ENCODE data around the gene LILRB3. TPM values are rescaled to one million over a fixed set of nuclear protein-coding genes. Genes with fewer than 3 reads are reported as not detected.

LILRB3 gene
- total RNA-seq, 3 donors from 2014 or later: 1.6 to 28.3 (median 11.5) TPM

- H3K27me3 ChIP-seq: peaks cover 0 to 4% of the 10 kb centered on the region in 2 donors
- H3K4me3 ChIP-seq: no peak overlapping the region
- no peak overlapping the region for H3K27ac ChIP-seq
- intact Hi-C loops (cut with DNase I; ENCODE audit: low total_unique reads): no loop called here
- no peaks in the 10 kb centered on the region for H3K9me3 ChIP-seq
- H3K4me1 ChIP-seq: no peaks in the 10 kb centered on the region
- H3K36me3 ChIP-seq: no peaks in the 10 kb centered on the region
- no peak for DNase-seq (ENCODE audit: low spot score in 2 of 2)
- TF ChIP-seq POLR2A (IDR thresholded peaks at IDR 0.05) (no peak), POLR2AphosphoS5 (IDR thresholded peaks at IDR 0.05) (no peak), CTCF (IDR thresholded peaks at IDR 0.05) (no peak)
These were observed 39.7 kb upstream of the LILRB3 start for GRCh38 chr19:54262470-54262869.

- TF ChIP-seq POLR2A (IDR thresholded peaks at IDR 0.05): no peak
- DNase-seq (ENCODE audit: low spot score in 2 of 2): no peak
- intact Hi-C loops (cut with DNase I; ENCODE audit: low total_unique reads): no loop called here
These were observed 39.3 kb upstream of the LILRB3 start for GRCh38 chr19:54262066-54262465.

GRCh38 chr19:54257116-54257480 is 34.3 kb upstream of the LILRB3 start, which contains the start of gene LILRB5:
Gene LILRB5, minus strand, starts transcription at chr19:54257273. Its CDS starts 80 bp downstream, at chr19:54257193.
- no peaks in the 10 kb centered on the region for H3K9me3 ChIP-seq
- no peak for DNase-seq (ENCODE audit: low spot score in 2 of 2)
- H3K4me1 ChIP-seq: no peaks in the 10 kb centered on the region
- intact Hi-C loops (cut with DNase I; ENCODE audit: low total_unique reads): no loop called here
- H3K4me3 ChIP-seq: peak within 1 kb of the TSS in 1 of 3 donors; percentile 39
- H3K36me3 ChIP-seq: no peaks in the 10 kb centered on the region
- no peak within 1 kb of the TSS for H3K27ac ChIP-seq
- TF ChIP-seq POLR2A (IDR thresholded peaks at IDR 0.05): no peak
- TF ChIP-seq POLR2AphosphoS5 (IDR thresholded peaks at IDR 0.05): no peak
- TF ChIP-seq CTCF (IDR thresholded peaks at IDR 0.05): no peak
- peaks cover 0 to 57% of the 10 kb centered on the region in 2 donors for H3K27me3 ChIP-seq

More at GRCh38 chr19:54262066-54262465, 39.3 kb upstream of the LILRB3 start:
- Histone ChIP-seq H3K36me3 (no peaks in the 10 kb centered on the region), H3K9me3 (no peaks in the 10 kb centered on the region), H3K4me3 (no peak overlapping the region), H3K27me3 (peaks cover 0 to 8% of the 10 kb centered on the region in 2 donors), H3K27ac (no peak overlapping the region), H3K4me1 (no peaks in the 10 kb centered on the region)

GRCh38 chr19:54256250-54257115 is 33.7 kb upstream of the LILRB3 start:
- TF ChIP-seq POLR2AphosphoS5 (IDR thresholded peaks at IDR 0.05) (no peak), CTCF (IDR thresholded peaks at IDR 0.05) (no peak), POLR2A (IDR thresholded peaks at IDR 0.05) (no peak)
- Histone ChIP-seq H3K27ac (no peak overlapping the region), H3K4me3 (peak overlapping the region in 1 of 3 donors; percentile 39), H3K36me3 (no peaks in the 10 kb centered on the region), H3K27me3 (peaks cover 0 to 59% of the 10 kb centered on the region in 2 donors), H3K4me1 (no peaks in the 10 kb centered on the region), H3K9me3 (no peaks in the 10 kb centered on the region)
- no peak for DNase-seq (ENCODE audit: low spot score in 2 of 2)
- intact Hi-C loops (cut with DNase I; ENCODE audit: low total_unique reads): no loop called here

GRCh38 chr19:54255105-54255775 is 32.4 kb upstream of the LILRB3 start:
- intact Hi-C loops (cut with DNase I; ENCODE audit: low total_unique reads): no loop called here
- Histone ChIP-seq H3K9me3 (no peaks in the 10 kb centered on the region), H3K27ac (no peak overlapping the region), H3K36me3 (no peaks in the 10 kb centered on the region), H3K4me1 (no peaks in the 10 kb centered on the region), H3K27me3 (peaks cover 0 to 59% of the 10 kb centered on the region in 2 donors), H3K4me3 (peak overlapping the region in 1 of 3 donors; percentile 39)
- no peak for DNase-seq (ENCODE audit: low spot score in 2 of 2)
- TF ChIP-seq CTCF (IDR thresholded peaks at IDR 0.05): no peak
- no peak for TF ChIP-seq POLR2AphosphoS5 (IDR thresholded peaks at IDR 0.05)
- TF ChIP-seq POLR2A (IDR thresholded peaks at IDR 0.05): no peak
